HepG2 (cell line): ENCODE measurements around the gene EEPD1. TPM values are rescaled to one million over a fixed set of nuclear protein-coding genes. Genes with fewer than 3 reads are reported as not detected.
A peak's percentile ranks its signal among the peaks of the same experiment; 100 is the strongest.

ENCODE experiments used
- ARNTL ChIP-seq: sonication (generic); formaldehyde crosslinking; IDR thresholded peaks from 2 replicates; pipeline ENCODE4 v1.4.0; 2020; ENCODE audit warnings: mild to moderate bottlenecking, missing genetic modification reagents
- HMGXB3 ChIP-seq: sonication (generic); formaldehyde crosslinking; IDR thresholded peaks from 2 replicates; pipeline ENCODE4 v1.4.0; 2020; ENCODE audit warnings: missing genetic modification reagents, borderline replicate concordance
- MEIS2 ChIP-seq: sonication (generic); formaldehyde crosslinking; IDR thresholded peaks from 2 replicates; pipeline ENCODE4 v1.9.0; 2021; ENCODE audit warnings: mild to moderate bottlenecking, missing genetic modification reagents
- PAX8 ChIP-seq: sonication (generic); formaldehyde crosslinking; IDR thresholded peaks from 2 replicates; pipeline ENCODE4 v1.8.0; 2022; ENCODE audit warnings: mild to moderate bottlenecking, missing genetic modification reagents, borderline replicate concordance
- PRDM15 ChIP-seq: sonication (generic); formaldehyde crosslinking; IDR thresholded peaks from 2 replicates; pipeline ENCODE4 v1.4.0; 2020; ENCODE audit warnings: missing genetic modification reagents
- SIN3A ChIP-seq: IDR thresholded peaks from 2 replicates; pipeline ENCODE4 v1.6.1; 2011; ENCODE audit warnings: low read depth, mild to moderate bottlenecking, control low read depth, low read length, borderline replicate concordance
- ZBTB3 ChIP-seq: sonication (generic); formaldehyde crosslinking; IDR thresholded peaks from 2 replicates; pipeline ENCODE4 v1.4.0; 2020; ENCODE audit warnings: low read depth, mild to moderate bottlenecking, moderate library complexity, missing genetic modification reagents, borderline replicate concordance
- ZHX2 ChIP-seq, 2 experiments: sonication (generic) in 1 of 2; formaldehyde crosslinking in 1 of 2; IDR thresholded peaks; 2 replicates each; pipeline versions ENCODE4 v1.6.1 to v1.9.0; 2014 to 2022; ENCODE audit warnings: antibody characterized with exemption in 1 of 2, borderline replicate concordance in 1 of 2, inconsistent platforms in 1 of 2, low read depth in 1 of 2, missing genetic modification reagents in 1 of 2
- ZNF773 ChIP-seq: sonication (generic); formaldehyde crosslinking; IDR thresholded peaks from 2 replicates; pipeline ENCODE4 v1.4.0; 2020; ENCODE audit warnings: missing genetic modification reagents, borderline replicate concordance
- ZSCAN12 ChIP-seq: sonication (generic); formaldehyde crosslinking; IDR thresholded peaks from 2 replicates; pipeline ENCODE4 v1.9.0; 2021; ENCODE audit warnings: mild to moderate bottlenecking, missing genetic modification reagents
- polyA plus RNA-seq, 8 experiments: library from polyadenylated mRNA; depleted of rRNA in 3 of 8; stranded (reverse) in 7 of 8; unstranded in 1 of 8; fragments of >200 nt; fragmentation: Illumina TruSeq in 4 of 8; extraction: Trizol in 4 of 8; gene quantifications; 2 replicates each; pipeline versions ENCODE4 v1.2.1 to v1.2.3, GENCODE V29; 2011 to 2016; ENCODE audit warnings: low read depth in 4 of 8, missing spikeins in 1 of 8, mixed read lengths in 1 of 8; ENCODE audit not compliant: insufficient read depth in 1 of 8
- total RNA-seq, 5 experiments: library from RNA; depleted of rRNA; stranded (reverse); fragments of >200 nt; fragmentation: Illumina TruSeq; extraction: Trizol; gene quantifications; 2 replicates each; pipeline ENCODE4 v1.2.3, GENCODE V29; 2016; ENCODE audit warnings: low read depth in 1 of 5
- TF ChIP-seq, protein P1 (sequence below): sonication (generic); formaldehyde crosslinking; IDR thresholded peaks from 2 replicates; pipeline ENCODE4 v1.8.0; 2022; ENCODE audit warnings: mild to moderate bottlenecking, missing genetic modification reagents

EEPD1 gene
- total and polyA plus RNA-seq, 2 of the 13 experiments (the other 11 are each of a cell fraction or from before 2014, with no cell fraction given), result 10.1 to 16.4 TPM

DNA sequence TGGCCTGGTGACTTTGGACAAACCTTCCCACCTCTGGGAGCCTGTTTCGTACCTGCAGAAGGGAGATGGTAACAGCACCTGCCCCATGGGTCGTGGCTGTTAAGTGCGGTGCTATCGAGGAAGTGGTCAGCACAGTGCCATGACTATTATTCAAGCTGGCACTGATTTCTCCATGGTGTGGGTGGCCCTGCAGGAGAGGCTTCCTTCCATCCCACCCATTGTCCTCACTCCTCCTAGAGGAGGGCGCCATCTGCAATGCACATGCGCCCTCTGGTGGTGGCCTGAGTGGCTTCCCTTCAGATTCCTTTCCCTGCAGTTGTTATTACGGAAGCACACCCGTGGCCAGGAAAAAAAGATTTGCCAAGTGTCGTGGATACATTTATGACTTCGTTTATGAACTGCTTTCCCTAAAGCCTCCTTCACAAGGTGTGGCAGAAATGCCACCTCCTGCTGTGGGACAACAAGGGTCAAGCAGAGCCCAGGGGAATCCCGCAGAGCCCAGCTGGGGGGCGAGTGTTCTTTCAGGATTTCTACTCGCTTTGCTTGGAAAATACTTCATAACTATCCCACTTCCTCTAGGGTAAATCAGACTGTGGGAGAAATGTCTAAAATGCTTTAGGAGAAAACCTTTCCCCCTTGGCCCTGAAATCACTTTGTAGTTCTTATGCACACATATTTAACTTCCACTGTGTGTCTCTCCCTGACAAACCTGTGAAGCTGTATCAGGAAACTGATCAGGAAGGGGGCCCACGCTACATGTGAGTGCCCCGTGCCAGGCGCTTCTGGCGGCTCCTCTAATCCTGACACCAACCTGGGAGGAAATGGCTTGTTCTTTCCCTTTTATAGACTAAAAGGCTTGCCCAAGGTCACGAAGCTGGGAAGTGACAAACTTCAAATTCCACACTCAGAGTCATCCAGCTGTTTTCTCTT lies 138.6 kb downstream of the EEPD1 start (continued):
- no peak for TF ChIP-seq ZHX2 (IDR thresholded peaks at IDR 0.05; ENCODE audit: low read depth)
- TF ChIP-seq ZHX2 (CRISPR knock-in tag; IDR thresholded peaks at IDR 0.05; ENCODE audit: borderline replicate concordance), result no peak
- no peak for TF ChIP-seq SIN3A
- TF ChIP-seq HMGXB3 (CRISPR knock-in tag), result no peak
- peak; percentile 47; the same call in 1 of the 2 replicates for TF ChIP-seq ARNTL (CRISPR knock-in tag)
- no peak for TF ChIP-seq ZBTB3 (CRISPR knock-in tag)
- no peak for TF ChIP-seq ZSCAN12 (CRISPR knock-in tag)
- TF ChIP-seq PAX8 (CRISPR knock-in tag), result no peak
- no peak for TF ChIP-seq ZNF773 (CRISPR knock-in tag)
- no peak for TF ChIP-seq PRDM15 (CRISPR knock-in tag)
- no peak for TF ChIP-seq MEIS2 (CRISPR knock-in tag)
- TF ChIP-seq, protein P1, sequence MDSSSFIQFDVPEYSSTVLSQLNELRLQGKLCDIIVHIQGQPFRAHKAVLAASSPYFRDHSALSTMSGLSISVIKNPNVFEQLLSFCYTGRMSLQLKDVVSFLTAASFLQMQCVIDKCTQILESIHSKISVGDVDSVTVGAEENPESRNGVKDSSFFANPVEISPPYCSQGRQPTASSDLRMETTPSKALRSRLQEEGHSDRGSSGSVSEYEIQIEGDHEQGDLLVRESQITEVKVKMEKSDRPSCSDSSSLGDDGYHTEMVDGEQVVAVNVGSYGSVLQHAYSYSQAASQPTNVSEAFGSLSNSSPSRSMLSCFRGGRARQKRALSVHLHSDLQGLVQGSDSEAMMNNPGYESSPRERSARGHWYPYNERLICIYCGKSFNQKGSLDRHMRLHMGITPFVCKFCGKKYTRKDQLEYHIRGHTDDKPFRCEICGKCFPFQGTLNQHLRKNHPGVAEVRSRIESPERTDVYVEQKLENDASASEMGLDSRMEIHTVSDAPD (CRISPR knock-in tag), result no peak
